LHCN-M2 (cell line): Measurements from ENCODE around the gene RNASE8. TPM values are rescaled to one million over a fixed set of nuclear protein-coding genes. Genes with fewer than 3 reads are reported as not detected.
A peak's percentile ranks its signal among the peaks of the same experiment; 100 is the strongest.

Experiments used
- DNase-seq: peaks from one replicate; pipeline ENCODE4 v3.0.0-alpha.2; 2012; ENCODE audit warnings: low read depth
- total RNA-seq: library from RNA; depleted of rRNA; stranded (reverse); fragments of >200 nt; gene quantifications from 2 replicates; pipeline ENCODE4 v1.2.3, GENCODE V29; 2014; rRNA removed

The RNASE8 gene
- total RNA-seq, 1 experiment from 2014 or later: not detected

DNA sequence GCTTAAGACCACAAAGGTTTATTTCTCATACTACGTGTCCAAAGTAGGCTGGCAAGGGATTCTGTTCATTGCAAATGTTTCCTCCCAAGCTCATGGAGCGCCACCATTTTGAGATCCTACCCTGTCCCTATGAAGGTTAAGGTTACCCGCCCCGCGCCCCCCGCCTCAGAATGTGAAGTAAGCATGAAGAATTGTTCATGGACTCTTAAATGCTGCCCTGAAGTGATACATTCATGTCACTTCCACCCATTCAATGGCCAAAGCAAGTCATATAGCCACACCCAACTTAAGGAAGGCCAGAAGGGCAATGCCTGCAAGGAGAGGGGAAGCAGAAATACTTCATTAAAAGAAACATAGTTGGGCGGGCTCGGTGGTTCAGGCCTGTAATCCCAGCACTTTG lies 47.5 kb downstream of the RNASE8 start:
- no peak for DNase-seq

DNA sequence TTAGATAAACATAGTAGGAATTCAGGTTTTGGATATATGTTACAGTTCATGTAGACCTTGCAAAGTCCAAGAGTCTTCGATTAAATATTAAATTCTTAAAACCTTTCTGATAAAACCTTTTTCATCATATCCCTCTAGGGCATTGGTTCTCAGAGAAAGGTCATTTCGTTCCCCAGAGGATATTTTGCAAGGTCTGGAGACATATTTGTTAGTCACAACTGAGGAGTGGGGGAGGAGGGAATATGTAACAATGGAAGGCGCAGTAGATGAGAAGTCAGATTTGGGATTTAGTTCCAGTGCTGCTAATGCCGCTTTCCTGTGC lies 48.5 kb downstream of the RNASE8 start:
- peak; percentile 66 for DNase-seq

DNA sequence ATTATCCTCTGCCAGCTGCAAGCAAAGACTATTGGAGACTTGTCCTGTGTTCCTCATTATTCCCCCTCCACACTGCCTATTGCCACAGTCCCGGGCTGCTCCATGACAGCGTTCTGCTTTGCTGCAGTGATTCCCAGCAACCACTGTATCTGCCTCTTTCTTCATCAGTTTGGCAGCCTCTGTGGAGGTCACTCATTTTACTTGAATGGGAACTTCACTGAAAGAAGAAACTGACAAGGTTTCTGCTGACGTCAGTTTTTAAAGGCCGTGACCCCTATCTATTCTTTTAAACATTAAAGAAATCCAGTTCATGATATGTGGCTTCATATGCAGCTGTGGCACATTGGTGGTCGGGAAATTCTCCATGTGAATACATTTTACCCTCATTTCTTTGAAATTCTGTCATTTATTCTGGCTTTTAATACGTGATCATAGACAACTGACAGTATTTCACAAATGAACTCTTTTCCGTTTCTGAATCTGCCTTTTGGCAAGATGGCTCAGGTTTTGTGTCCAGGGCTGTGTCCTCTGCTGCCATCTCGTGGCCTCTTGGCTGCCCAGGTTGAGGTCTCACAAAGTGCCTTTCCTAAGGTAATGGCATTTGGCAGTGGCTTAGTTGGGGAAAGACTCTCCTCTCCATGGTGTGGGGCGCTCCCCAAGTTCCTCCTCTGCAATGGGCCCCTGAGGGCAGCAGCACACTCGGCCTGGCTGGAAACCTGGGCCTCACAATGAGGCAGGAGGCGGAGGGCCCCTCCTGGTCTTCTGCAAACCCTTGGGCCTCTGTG lies 49.1 kb downstream of the RNASE8 start:
- DNase-seq: peak; percentile 74

DNA sequence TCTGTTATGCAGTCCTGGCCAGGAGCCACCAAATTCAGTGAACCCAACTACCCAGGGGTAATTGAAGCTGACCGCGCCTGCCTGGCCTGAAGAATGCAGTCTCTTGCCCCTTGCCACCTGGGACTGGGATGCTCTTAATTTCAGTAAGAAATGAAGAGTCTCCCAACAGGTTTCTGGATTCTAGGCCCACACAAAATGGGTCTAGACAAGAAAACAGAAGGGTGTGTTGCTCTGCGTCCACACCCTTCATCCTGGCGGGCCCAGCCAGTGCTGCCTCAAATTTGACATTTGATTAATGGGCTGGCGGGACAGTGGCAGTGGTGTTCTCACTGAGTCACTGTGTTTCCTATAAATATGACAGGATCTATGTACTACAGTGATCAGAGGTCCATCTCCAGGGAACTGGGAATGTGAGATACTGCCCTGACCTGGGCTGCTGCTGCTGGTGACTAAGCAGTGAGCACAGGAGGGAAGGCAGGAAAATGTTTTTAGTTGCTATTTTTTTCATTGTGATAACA lies 49.7 kb downstream of the RNASE8 start:
- peak; percentile 45 for DNase-seq

Other genes starting within 250 kb of the RNASE8 start
- not detected in 2 replicates for gene RNASE3, start 166.4 kb upstream of the RNASE8 start, total RNA-seq
- not detected in 2 replicates for gene RNASE2, start 102.3 kb upstream of the RNASE8 start, total RNA-seq
- gene METTL17, start 67.8 kb upstream of the RNASE8 start, total RNA-seq: 85.4 and 90.3 TPM in 2 replicates
- gene SLC39A2, start 58.5 kb upstream of the RNASE8 start, total RNA-seq: not detected in 2 replicates
- gene NDRG2, start 32.8 kb upstream of the RNASE8 start, total RNA-seq: 0.86 TPM in 1 of 2 replicates, not detected in the other
- not detected in 2 replicates for gene TPPP2, start 27.6 kb upstream of the RNASE8 start, total RNA-seq
- not detected in 2 replicates for gene RNASE13, start 23.0 kb upstream of the RNASE8 start, total RNA-seq
- gene RNASE7, start 15.5 kb upstream of the RNASE8 start, total RNA-seq: not detected in 2 replicates
- gene ARHGEF40, start 12.5 kb downstream of the RNASE8 start, total RNA-seq: 42.0 and 43.9 TPM in 2 replicates
- gene ZNF219, start 40.8 kb downstream of the RNASE8 start, total RNA-seq: 18.3 and 19.1 TPM in 2 replicates
- 0.13 TPM in 1 of 2 replicates, not detected in the other for gene TMEM253, start 43.2 kb downstream of the RNASE8 start, total RNA-seq
- not detected in 2 replicates for gene OR5AU1, start 98.2 kb downstream of the RNASE8 start, total RNA-seq
- gene HNRNPC, start 211.6 kb downstream of the RNASE8 start, total RNA-seq: 877 and 1,010 TPM in 2 replicates
- gene RPGRIP1, start 222.3 kb downstream of the RNASE8 start, total RNA-seq: not detected in 2 replicates